ENCODE data around the gene FLRT1. TPM values are rescaled to one million over a fixed set of nuclear protein-coding genes. Genes with fewer than 3 reads are reported as not detected.

FLRT1 gene
- total RNA-seq, 1 donor: under 0.01 TPM

- H3K4me3 ChIP-seq (ENCODE audit: low read depth, low read length): no peak overlapping the region
- no peak for TF ChIP-seq CTCF (IDR thresholded peaks at IDR 0.05; ENCODE audit: insufficient read depth, low read depth, low read length)
- DNase-seq (ENCODE audit: low read depth): no peak
Measured at GRCh38 chr11:64018310-64018709, 17.4 kb upstream of the FLRT1 start.

- TF ChIP-seq CTCF (IDR thresholded peaks at IDR 0.05; ENCODE audit: insufficient read depth, low read depth, low read length): no peak
- DNase-seq (ENCODE audit: low read depth): no peak
- no peak overlapping the region for H3K4me3 ChIP-seq (ENCODE audit: low read depth, low read length)
Measured at GRCh38 chr11:64019106-64020037, 16.4 kb upstream of the FLRT1 start.

- H3K4me3 ChIP-seq (ENCODE audit: low read depth, low read length): no peak overlapping the region
- DNase-seq (ENCODE audit: low read depth): no peak
- TF ChIP-seq CTCF (IDR thresholded peaks at IDR 0.05; ENCODE audit: insufficient read depth, low read depth, low read length): no peak
Measured at GRCh38 chr11:64020976-64021756, 14.6 kb upstream of the FLRT1 start.

- no peak overlapping the region for H3K4me3 ChIP-seq (ENCODE audit: low read depth, low read length)
- TF ChIP-seq CTCF (IDR thresholded peaks at IDR 0.05; ENCODE audit: insufficient read depth, low read depth, low read length): no peak
- no peak for DNase-seq (ENCODE audit: low read depth)
Measured at GRCh38 chr11:64021757-64022093, 14.0 kb upstream of the FLRT1 start.

GRCh38 chr11:64022125-64022784, 13.5 kb upstream of the FLRT1 start:
- no peak overlapping the region for H3K4me3 ChIP-seq (ENCODE audit: low read depth, low read length)
- TF ChIP-seq CTCF (IDR thresholded peaks at IDR 0.05; ENCODE audit: insufficient read depth, low read depth, low read length): no peak
- no peak for DNase-seq (ENCODE audit: low read depth)

GRCh38 chr11:64023712-64024710, 11.7 kb upstream of the FLRT1 start:
- TF ChIP-seq CTCF (IDR thresholded peaks at IDR 0.05; ENCODE audit: insufficient read depth, low read depth, low read length): no peak
- no peak overlapping the region for H3K4me3 ChIP-seq (ENCODE audit: low read depth, low read length)
- no peak for DNase-seq (ENCODE audit: low read depth)

All from fibroblast of villous mesenchyme (primary cell).